HEK293 (cell line): ENCODE data around the gene ENTREP1.

Experiments used
- CTCF ChIA-PET: fragments of 350-600 bp; formaldehyde crosslinking; extraction: SDS; loops from one replicate; lab custom pipeline; 2021; ENCODE audit warnings: antibody characterized with exemption; lab: Yijun Ruan, JAX
- POLR2A ChIA-PET: fragments of 300-600 bp; formaldehyde crosslinking; extraction: SDS; loops from one replicate; lab custom pipeline; 2020; ENCODE audit warnings: antibody characterized with exemption, inconsistent platforms; lab: Yijun Ruan, JAX
- H3K27ac ChIP-seq: fragments of 200-500 bp; sonication (Bioruptor generic); 2 replicates; pipeline ENCODE4 v1.5.1; 2014; ENCODE audit warnings: low read depth, low read length, control low read depth, inconsistent platforms; ENCODE audit errors: extremely low read depth
- H3K36me3 ChIP-seq, 2 experiments: fragments of 200-500 bp in 1 of 2; sonication (Bioruptor generic) in 1 of 2; 1 replicate in 1 of 2; 2 replicates in 1 of 2; pipeline ENCODE4 v1.5.1; 2014 to 2017; ENCODE audit warnings: inconsistent platforms in 2 of 2, low read length in 2 of 2; ENCODE audit not compliant: control insufficient read depth in 2 of 2, insufficient read depth in 1 of 2
- H3K4me1 ChIP-seq: fragments of 200-500 bp; sonication (Bioruptor generic); 2 replicates; pipeline ENCODE4 v1.5.1; 2014; ENCODE audit warnings: mild to moderate bottlenecking, low read length, inconsistent platforms; ENCODE audit not compliant: control insufficient read depth, insufficient read depth
- H3K4me3 ChIP-seq: 2 replicates; pipeline ENCODE4 v1.5.1; 2011; ENCODE audit warnings: low read depth, mild to moderate bottlenecking, control low read depth, low read length, moderate library complexity
- H3K9me3 ChIP-seq: fragments of 200-500 bp; sonication (Bioruptor generic); 2 replicates; pipeline ENCODE4 v1.5.1; 2014; ENCODE audit warnings: low read depth, low read length, inconsistent platforms; ENCODE audit not compliant: control insufficient read depth, insufficient read depth
- GFI1B ChIP-seq: fragments of 450-650 bp; formaldehyde crosslinking; IDR thresholded peaks from 2 replicates; pipeline ENCODE4 v1.5.1; 2016; ENCODE audit warnings: missing biosample characterization, missing genetic modification characterization
- KLF1 ChIP-seq: fragments of 450-650 bp; formaldehyde crosslinking; IDR thresholded peaks from 2 replicates; pipeline ENCODE4 v1.5.1; 2016; ENCODE audit warnings: missing biosample characterization, missing genetic modification characterization
- RBAK ChIP-seq: fragments of 450-650 bp; formaldehyde crosslinking; IDR thresholded peaks from 2 replicates; pipeline ENCODE4 v1.5.1; 2016; ENCODE audit warnings: missing biosample characterization, missing genetic modification characterization
- WT1 ChIP-seq: fragments of 450-650 bp; formaldehyde crosslinking; IDR thresholded peaks from 2 replicates; pipeline ENCODE4 v1.5.1; 2016; ENCODE audit warnings: missing biosample characterization, missing genetic modification characterization
- ZNF10 ChIP-seq: fragments of 450-650 bp; formaldehyde crosslinking; IDR thresholded peaks from 2 replicates; pipeline ENCODE4 v1.5.1; 2017; ENCODE audit warnings: missing biosample characterization, missing genetic modification characterization
- ZNF146 ChIP-seq: fragments of 450-650 bp; formaldehyde crosslinking; IDR thresholded peaks from 2 replicates; pipeline ENCODE4 v1.5.1; 2016; ENCODE audit warnings: missing biosample characterization, missing genetic modification characterization
- ZNF211 ChIP-seq: fragments of 450-650 bp; formaldehyde crosslinking; IDR thresholded peaks from 2 replicates; pipeline ENCODE4 v1.5.1; 2016; ENCODE audit warnings: low read depth, missing biosample characterization, missing genetic modification characterization
- ZNF292 ChIP-seq: fragments of 450-650 bp; formaldehyde crosslinking; IDR thresholded peaks from 2 replicates; pipeline ENCODE4 v1.5.1; 2016; ENCODE audit warnings: low read depth, missing biosample characterization, missing genetic modification characterization, borderline replicate concordance
- ZNF311 ChIP-seq: fragments of 450-650 bp; formaldehyde crosslinking; IDR thresholded peaks from 2 replicates; pipeline ENCODE4 v1.5.1; 2017; ENCODE audit warnings: missing biosample characterization, missing genetic modification characterization, borderline replicate concordance
- ZNF423 ChIP-seq: fragments of 450-650 bp; formaldehyde crosslinking; IDR thresholded peaks from 2 replicates; pipeline ENCODE4 v1.5.1; 2016; ENCODE audit warnings: missing biosample characterization, missing genetic modification characterization
- ZNF514 ChIP-seq: fragments of 450-650 bp; formaldehyde crosslinking; IDR thresholded peaks from 2 replicates; pipeline ENCODE4 v1.5.1; 2016; ENCODE audit warnings: missing biosample characterization, missing genetic modification characterization
- ZNF600 ChIP-seq: fragments of 450-650 bp; formaldehyde crosslinking; IDR thresholded peaks from 2 replicates; pipeline ENCODE4 v1.5.1; 2016; ENCODE audit warnings: missing biosample characterization, missing genetic modification characterization
- ZNF623 ChIP-seq: fragments of 450-650 bp; formaldehyde crosslinking; IDR thresholded peaks from 2 replicates; pipeline ENCODE4 v1.5.1; 2016; ENCODE audit warnings: missing biosample characterization, missing genetic modification characterization
- ZNF677 ChIP-seq: fragments of 450-650 bp; IDR thresholded peaks from 2 replicates; pipeline ENCODE4 v1.5.0; 2018; ENCODE audit warnings: missing biosample characterization, mild to moderate bottlenecking, missing genetic modification characterization, moderate library complexity
- TF ChIP-seq, protein P1 (sequence below): fragments of 450-650 bp; formaldehyde crosslinking; IDR thresholded peaks from 2 replicates; pipeline ENCODE4 v1.5.1; 2016; ENCODE audit warnings: missing biosample characterization, missing genetic modification characterization, low read depth
- TF ChIP-seq, protein P2 (sequence below): fragments of 450-650 bp; formaldehyde crosslinking; IDR thresholded peaks from 2 replicates; pipeline ENCODE4 v1.5.1; 2016; ENCODE audit warnings: missing biosample characterization, missing genetic modification characterization
- TF ChIP-seq, protein P3 (sequence below): fragments of 450-650 bp; formaldehyde crosslinking; IDR thresholded peaks from 2 replicates; pipeline ENCODE4 v1.5.1; 2017; ENCODE audit warnings: missing biosample characterization, mild to moderate bottlenecking, missing genetic modification characterization, moderate library complexity
- TF ChIP-seq, protein P4 (sequence below): fragments of 450-650 bp; formaldehyde crosslinking; IDR thresholded peaks from 2 replicates; pipeline ENCODE4; 2016; ENCODE audit warnings: missing biosample characterization, missing genetic modification characterization
- TF ChIP-seq, protein P5 (sequence below): fragments of 450-650 bp; IDR thresholded peaks from 2 replicates; pipeline ENCODE4 v1.5.1; 2018; ENCODE audit warnings: missing biosample characterization, missing genetic modification characterization
- TF ChIP-seq, protein P6 (sequence below): fragments of 450-650 bp; formaldehyde crosslinking; IDR thresholded peaks from 2 replicates; pipeline ENCODE4 v1.5.1; 2017; ENCODE audit warnings: missing biosample characterization, missing genetic modification characterization
- TF ChIP-seq, protein P7 (sequence below): fragments of 450-650 bp; IDR thresholded peaks from 2 replicates; pipeline ENCODE4 v1.5.1; 2018; ENCODE audit warnings: missing biosample characterization, mild to moderate bottlenecking, missing genetic modification characterization

ENTREP1 gene

DNA sequence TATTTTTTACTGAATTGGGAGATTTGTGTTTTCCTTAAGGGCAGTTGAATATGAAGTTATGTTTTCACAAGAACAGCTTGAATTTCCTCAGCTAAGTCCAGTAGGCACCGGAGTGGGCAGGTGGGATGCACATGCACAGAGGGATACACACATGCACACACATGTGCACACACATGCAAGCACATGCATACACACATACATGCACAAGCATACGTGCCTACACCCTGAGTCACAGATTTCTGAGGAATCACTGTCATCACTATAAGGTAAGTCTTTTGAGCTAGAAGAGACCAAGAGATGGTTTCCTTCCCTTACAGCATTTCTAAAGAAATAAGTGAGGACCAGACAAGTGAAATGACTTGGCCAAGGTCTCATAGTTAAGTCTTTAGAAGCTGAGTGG lies 8.7 kb downstream of the ENTREP1 start:
- no peaks in the 10 kb centered on the region for H3K9me3 ChIP-seq
- CTCF ChIA-PET = interaction anchor here (0.6 to 1.1 kb wide), 2 partner anchors 110 to 920 kb away, joined by 3 to 4 read pairs; no protein-coding TSS in a partner anchor
- POLR2A ChIA-PET = no interaction called here

DNA sequence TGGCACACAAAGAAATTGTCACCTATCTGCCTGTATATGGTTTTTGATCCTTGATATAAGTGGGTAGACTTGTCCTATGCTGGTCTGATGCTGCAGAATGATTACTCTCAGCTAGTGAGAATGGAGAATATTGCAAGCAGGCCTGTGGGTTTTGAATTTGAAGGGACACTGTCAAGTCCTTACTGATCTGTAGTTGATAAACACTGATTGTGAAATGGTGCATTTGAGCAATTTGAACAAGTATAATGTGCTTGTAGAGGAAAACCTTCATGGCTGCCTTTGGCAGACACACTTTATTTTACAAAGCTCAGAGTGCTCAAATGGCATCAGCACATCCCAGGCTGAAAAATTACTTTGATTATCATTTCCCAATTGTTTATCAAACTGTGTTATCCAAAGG lies 9.3 kb downstream of the ENTREP1 start:
- Histone ChIP-seq H3K4me3 (no peak overlapping the region), H3K36me3 (no peaks in the 10 kb centered on the region), H3K4me1 (no peaks in the 10 kb centered on the region), H3K9me3 (no peaks in the 10 kb centered on the region), H3K27ac (no peak overlapping the region)
- CTCF ChIA-PET = interaction anchor here (0.6 to 1.1 kb wide), 2 partner anchors 110 to 1877 kb away, joined by 3 to 4 read pairs; no protein-coding TSS in a partner anchor
- POLR2A ChIA-PET = no interaction called here
- TF ChIP-seq, protein P1, sequence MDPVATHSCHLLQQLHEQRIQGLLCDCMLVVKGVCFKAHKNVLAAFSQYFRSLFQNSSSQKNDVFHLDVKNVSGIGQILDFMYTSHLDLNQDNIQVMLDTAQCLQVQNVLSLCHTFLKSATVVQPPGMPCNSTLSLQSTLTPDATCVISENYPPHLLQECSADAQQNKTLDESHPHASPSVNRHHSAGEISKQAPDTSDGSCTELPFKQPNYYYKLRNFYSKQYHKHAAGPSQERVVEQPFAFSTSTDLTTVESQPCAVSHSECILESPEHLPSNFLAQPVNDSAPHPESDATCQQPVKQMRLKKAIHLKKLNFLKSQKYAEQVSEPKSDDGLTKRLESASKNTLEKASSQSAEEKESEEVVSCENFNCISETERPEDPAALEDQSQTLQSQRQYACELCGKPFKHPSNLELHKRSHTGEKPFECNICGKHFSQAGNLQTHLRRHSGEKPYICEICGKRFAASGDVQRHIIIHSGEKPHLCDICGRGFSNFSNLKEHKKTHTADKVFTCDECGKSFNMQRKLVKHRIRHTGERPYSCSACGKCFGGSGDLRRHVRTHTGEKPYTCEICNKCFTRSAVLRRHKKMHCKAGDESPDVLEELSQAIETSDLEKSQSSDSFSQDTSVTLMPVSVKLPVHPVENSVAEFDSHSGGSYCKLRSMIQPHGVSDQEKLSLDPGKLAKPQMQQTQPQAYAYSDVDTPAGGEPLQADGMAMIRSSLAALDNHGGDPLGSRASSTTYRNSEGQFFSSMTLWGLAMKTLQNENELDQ = no peak
- TF ChIP-seq ZNF311 (tag by site-specific recombination) (no peak), ZNF423 (tag by site-specific recombination) (no peak), ZNF146 (tag by site-specific recombination) (no peak), GFI1B (tag by site-specific recombination) (no peak), KLF1 (tag by site-specific recombination) (no peak), ZNF677 (no peak), ZNF514 (tag by site-specific recombination) (no peak)
- TF ChIP-seq, protein P2, sequence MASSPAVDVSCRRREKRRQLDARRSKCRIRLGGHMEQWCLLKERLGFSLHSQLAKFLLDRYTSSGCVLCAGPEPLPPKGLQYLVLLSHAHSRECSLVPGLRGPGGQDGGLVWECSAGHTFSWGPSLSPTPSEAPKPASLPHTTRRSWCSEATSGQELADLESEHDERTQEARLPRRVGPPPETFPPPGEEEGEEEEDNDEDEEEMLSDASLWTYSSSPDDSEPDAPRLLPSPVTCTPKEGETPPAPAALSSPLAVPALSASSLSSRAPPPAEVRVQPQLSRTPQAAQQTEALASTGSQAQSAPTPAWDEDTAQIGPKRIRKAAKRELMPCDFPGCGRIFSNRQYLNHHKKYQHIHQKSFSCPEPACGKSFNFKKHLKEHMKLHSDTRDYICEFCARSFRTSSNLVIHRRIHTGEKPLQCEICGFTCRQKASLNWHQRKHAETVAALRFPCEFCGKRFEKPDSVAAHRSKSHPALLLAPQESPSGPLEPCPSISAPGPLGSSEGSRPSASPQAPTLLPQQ (tag by site-specific recombination) = no peak
- TF ChIP-seq, protein P3, sequence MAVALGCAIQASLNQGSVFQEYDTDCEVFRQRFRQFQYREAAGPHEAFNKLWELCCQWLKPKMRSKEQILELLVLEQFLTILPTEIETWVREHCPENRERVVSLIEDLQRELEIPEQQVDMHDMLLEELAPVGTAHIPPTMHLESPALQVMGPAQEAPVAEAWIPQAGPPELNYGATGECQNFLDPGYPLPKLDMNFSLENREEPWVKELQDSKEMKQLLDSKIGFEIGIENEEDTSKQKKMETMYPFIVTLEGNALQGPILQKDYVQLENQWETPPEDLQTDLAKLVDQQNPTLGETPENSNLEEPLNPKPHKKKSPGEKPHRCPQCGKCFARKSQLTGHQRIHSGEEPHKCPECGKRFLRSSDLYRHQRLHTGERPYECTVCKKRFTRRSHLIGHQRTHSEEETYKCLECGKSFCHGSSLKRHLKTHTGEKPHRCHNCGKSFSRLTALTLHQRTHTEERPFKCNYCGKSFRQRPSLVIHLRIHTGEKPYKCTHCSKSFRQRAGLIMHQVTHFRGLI (tag by site-specific recombination) = no peak

More for the DNA sequence above, 8.7 kb downstream of the ENTREP1 start:
- Histone ChIP-seq H3K4me3 (no peak overlapping the region), H3K4me1 (no peaks in the 10 kb centered on the region)
- TF ChIP-seq, protein P4, sequence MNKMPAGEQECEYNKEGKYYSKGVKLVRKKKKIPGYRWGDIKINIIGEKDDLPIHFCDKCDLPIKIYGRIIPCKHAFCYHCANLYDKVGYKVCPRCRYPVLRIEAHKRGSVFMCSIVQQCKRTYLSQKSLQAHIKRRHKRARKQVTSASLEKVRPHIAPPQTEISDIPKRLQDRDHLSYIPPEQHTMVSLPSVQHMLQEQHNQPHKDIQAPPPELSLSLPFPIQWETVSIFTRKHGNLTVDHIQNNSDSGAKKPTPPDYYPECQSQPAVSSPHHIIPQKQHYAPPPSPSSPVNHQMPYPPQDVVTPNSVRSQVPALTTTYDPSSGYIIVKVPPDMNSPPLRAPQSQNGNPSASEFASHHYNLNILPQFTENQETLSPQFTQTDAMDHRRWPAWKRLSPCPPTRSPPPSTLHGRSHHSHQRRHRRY (tag by site-specific recombination) = no peak
- no peak for TF ChIP-seq ZNF600 (tag by site-specific recombination)
- TF ChIP-seq RBAK = no peak
- TF ChIP-seq, all 188 proteins: peak for 0
- H3K27ac ChIP-seq = no peak overlapping the region
- H3K36me3 ChIP-seq = no peaks in the 10 kb centered on the region

DNA sequence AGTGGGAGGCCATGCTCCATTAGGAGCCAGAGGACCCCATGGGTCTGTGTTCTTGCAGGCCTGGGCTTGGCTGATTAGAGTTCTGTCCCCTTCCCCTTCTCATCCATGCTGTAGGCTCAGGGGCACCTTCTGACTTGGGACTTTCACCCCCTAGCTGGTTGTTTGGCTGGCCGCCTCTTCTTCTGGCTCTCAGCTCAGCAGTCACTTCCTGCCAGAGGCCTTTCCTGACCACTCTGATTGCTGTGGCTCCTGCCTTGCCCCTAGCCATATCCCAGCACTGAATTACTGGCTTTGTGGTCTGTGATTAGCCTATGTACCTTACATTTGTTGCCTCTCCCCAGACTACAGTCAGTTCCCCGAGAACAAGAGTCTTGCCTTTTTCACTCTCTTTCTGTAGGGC lies 14.6 kb downstream of the ENTREP1 start:
- ChIA-PET CTCF (interaction anchor here (0.9 kb wide), 1 partner anchor 83 kb away, joined by 3 read pairs; no protein-coding TSS in a partner anchor), POLR2A (no interaction called here)
- H3K4me1 ChIP-seq = no peaks in the 10 kb centered on the region
- no peaks in the 10 kb centered on the region for H3K9me3 ChIP-seq
- no peaks in the 10 kb centered on the region for H3K36me3 ChIP-seq
- H3K4me3 ChIP-seq = no peak overlapping the region
- no peak overlapping the region for H3K27ac ChIP-seq
- no peak for TF ChIP-seq ZNF10 (tag by site-specific recombination)
- TF ChIP-seq, protein P5, sequence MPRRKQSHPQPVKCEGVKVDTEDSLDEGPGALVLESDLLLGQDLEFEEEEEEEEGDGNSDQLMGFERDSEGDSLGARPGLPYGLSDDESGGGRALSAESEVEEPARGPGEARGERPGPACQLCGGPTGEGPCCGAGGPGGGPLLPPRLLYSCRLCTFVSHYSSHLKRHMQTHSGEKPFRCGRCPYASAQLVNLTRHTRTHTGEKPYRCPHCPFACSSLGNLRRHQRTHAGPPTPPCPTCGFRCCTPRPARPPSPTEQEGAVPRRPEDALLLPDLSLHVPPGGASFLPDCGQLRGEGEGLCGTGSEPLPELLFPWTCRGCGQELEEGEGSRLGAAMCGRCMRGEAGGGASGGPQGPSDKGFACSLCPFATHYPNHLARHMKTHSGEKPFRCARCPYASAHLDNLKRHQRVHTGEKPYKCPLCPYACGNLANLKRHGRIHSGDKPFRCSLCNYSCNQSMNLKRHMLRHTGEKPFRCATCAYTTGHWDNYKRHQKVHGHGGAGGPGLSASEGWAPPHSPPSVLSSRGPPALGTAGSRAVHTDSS (tag by site-specific recombination) = no peak
- TF ChIP-seq ZNF292 (tag by site-specific recombination) = no peak
- TF ChIP-seq, protein P6, sequence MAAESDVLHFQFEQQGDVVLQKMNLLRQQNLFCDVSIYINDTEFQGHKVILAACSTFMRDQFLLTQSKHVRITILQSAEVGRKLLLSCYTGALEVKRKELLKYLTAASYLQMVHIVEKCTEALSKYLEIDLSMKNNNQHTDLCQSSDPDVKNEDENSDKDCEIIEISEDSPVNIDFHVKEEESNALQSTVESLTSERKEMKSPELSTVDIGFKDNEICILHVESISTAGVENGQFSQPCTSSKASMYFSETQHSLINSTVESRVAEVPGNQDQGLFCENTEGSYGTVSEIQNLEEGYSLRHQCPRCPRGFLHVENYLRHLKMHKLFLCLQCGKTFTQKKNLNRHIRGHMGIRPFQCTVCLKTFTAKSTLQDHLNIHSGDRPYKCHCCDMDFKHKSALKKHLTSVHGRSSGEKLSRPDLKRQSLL = no peak
- TF ChIP-seq ZNF211 (tag by site-specific recombination) = no peak
- TF ChIP-seq ZNF623 (tag by site-specific recombination) = no peak
- TF ChIP-seq WT1 (tag by site-specific recombination) = no peak
- TF ChIP-seq, protein P7, sequence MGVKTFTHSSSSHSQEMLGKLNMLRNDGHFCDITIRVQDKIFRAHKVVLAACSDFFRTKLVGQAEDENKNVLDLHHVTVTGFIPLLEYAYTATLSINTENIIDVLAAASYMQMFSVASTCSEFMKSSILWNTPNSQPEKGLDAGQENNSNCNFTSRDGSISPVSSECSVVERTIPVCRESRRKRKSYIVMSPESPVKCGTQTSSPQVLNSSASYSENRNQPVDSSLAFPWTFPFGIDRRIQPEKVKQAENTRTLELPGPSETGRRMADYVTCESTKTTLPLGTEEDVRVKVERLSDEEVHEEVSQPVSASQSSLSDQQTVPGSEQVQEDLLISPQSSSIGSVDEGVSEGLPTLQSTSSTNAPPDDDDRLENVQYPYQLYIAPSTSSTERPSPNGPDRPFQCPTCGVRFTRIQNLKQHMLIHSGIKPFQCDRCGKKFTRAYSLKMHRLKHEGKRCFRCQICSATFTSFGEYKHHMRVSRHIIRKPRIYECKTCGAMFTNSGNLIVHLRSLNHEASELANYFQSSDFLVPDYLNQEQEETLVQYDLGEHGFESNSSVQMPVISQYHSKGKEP = no peak
